Upper lobe of right lung (tissue), 1 donor: ENCODE measurements around the gene LMBRD1. TPM values are rescaled to one million over a fixed set of nuclear protein-coding genes. Genes with fewer than 3 reads are reported as not detected.
A peak's percentile ranks its signal among the peaks of the same experiment; 100 is the strongest.

Experiments
- ATAC-seq: fragments of 200-7000 bp; cut with Tn5 transposase; one replicate; pipeline ENCODE4 v1.9.1; 2020; ENCODE audit warnings: mild to moderate bottlenecking, moderate library complexity
- DNase-seq: peaks from one replicate; pipeline ENCODE4 v3.0.0-alpha.2; 2020
- H3K27ac ChIP-seq: fragments of 200-600 bp; one replicate; pipeline ENCODE4 v1.8.0; 2022
- H3K27me3 ChIP-seq: fragments of 200-600 bp; one replicate; pipeline ENCODE4 v1.8.0; 2022; ENCODE audit warnings: mild to moderate bottlenecking
- H3K36me3 ChIP-seq: fragments of 200-600 bp; one replicate; pipeline ENCODE4 v1.8.0; 2022
- H3K4me1 ChIP-seq: fragments of 200-600 bp; one replicate; pipeline ENCODE4 v1.8.0; 2022
- H3K4me3 ChIP-seq: fragments of 200-600 bp; one replicate; pipeline ENCODE4 v1.8.0; 2022; ENCODE audit warnings: mild to moderate bottlenecking
- H3K9me3 ChIP-seq: fragments of 200-600 bp; one replicate; pipeline ENCODE4 v1.8.0; 2022
- CTCF ChIP-seq: fragments of 200-600 bp; IDR thresholded peaks from one replicate; pipeline ENCODE4 v1.8.0; 2022; ENCODE audit warnings: antibody characterized with exemption
- intact Hi-C: fragments of 100-400 bp; cut with DNase I; formaldehyde crosslinking; loops from one replicate; pipeline ENCODE4 v1.11.0; 2022
- total RNA-seq: library from RNA; stranded (reverse); fragmentation: NEBNext Ultra II Directional; extraction: Animal tissue kit (Norgen Biotek cat#: 25700); gene quantifications from one replicate; pipeline ENCODE4 v1.2.1, GENCODE V29; 2021
- donor health status: DM: no; HTN: yes; CAD: no; lungs with severe emphysema.

LMBRD1 gene
- total RNA-seq, 1 donor from 2014 or later: 66.7 TPM

- H3K36me3 ChIP-seq: no peaks in the 10 kb centered on the region
- no peaks in the 10 kb centered on the region for H3K4me1 ChIP-seq
- no peaks in the 10 kb centered on the region for H3K9me3 ChIP-seq
- H3K4me3 ChIP-seq: no peak overlapping the region
- intact Hi-C loops: no loop called here
- TF ChIP-seq CTCF: no peak
- no peaks in the 10 kb centered on the region for H3K27me3 ChIP-seq
- no peak overlapping the region for H3K27ac ChIP-seq
- DNase-seq (no peak), ATAC-seq (no peak)
These were observed 22.3 kb upstream of the LMBRD1 start for GRCh38 chr6:69819138-69819537.

- H3K9me3 ChIP-seq: no peaks in the 10 kb centered on the region
- intact Hi-C loops: no loop called here
- H3K4me1 ChIP-seq: no peaks in the 10 kb centered on the region
- DNase-seq: no peak
- H3K27ac ChIP-seq: no peak overlapping the region
- H3K36me3 ChIP-seq: no peaks in the 10 kb centered on the region
- H3K27me3 ChIP-seq: no peaks in the 10 kb centered on the region
- TF ChIP-seq CTCF: no peak
- ATAC-seq: no peak
- H3K4me3 ChIP-seq: no peak overlapping the region
These were observed 21.6 kb upstream of the LMBRD1 start for GRCh38 chr6:69818223-69818930.

GRCh38 chr6:69817358-69817757, 20.5 kb upstream of the LMBRD1 start:
- DNase-seq: no peak
- Histone ChIP-seq H3K27ac (no peak overlapping the region), H3K4me3 (no peak overlapping the region), H3K27me3 (no peaks in the 10 kb centered on the region), H3K9me3 (no peaks in the 10 kb centered on the region), H3K36me3 (no peaks in the 10 kb centered on the region), H3K4me1 (no peaks in the 10 kb centered on the region)
- no peak for TF ChIP-seq CTCF
- intact Hi-C loops: no loop called here
- ATAC-seq: no peak

GRCh38 chr6:69816569-69816968, 19.8 kb upstream of the LMBRD1 start:
- H3K4me3 ChIP-seq: no peak overlapping the region
- H3K9me3 ChIP-seq: no peaks in the 10 kb centered on the region
- no peak for TF ChIP-seq CTCF

GRCh38 chr6:69816026-69816425, 19.2 kb upstream of the LMBRD1 start:
- H3K4me1 ChIP-seq: no peaks in the 10 kb centered on the region
- intact Hi-C loops: no loop called here
- no peaks in the 10 kb centered on the region for H3K36me3 ChIP-seq
- H3K27me3 ChIP-seq: no peaks in the 10 kb centered on the region
- no peaks in the 10 kb centered on the region for H3K9me3 ChIP-seq
- no peak for ATAC-seq
- no peak overlapping the region for H3K27ac ChIP-seq
- no peak for TF ChIP-seq CTCF
- no peak overlapping the region for H3K4me3 ChIP-seq
- no peak for DNase-seq

More at GRCh38 chr6:69816569-69816968, 19.8 kb upstream of the LMBRD1 start:
- H3K4me1 ChIP-seq: no peaks in the 10 kb centered on the region
- intact Hi-C loops: no loop called here
- DNase-seq (no peak), ATAC-seq (no peak)
- H3K27me3 ChIP-seq: no peaks in the 10 kb centered on the region
- no peak overlapping the region for H3K27ac ChIP-seq
- no peaks in the 10 kb centered on the region for H3K36me3 ChIP-seq

- DNase-seq (no peak), ATAC-seq (peak; percentile 79)
- intact Hi-C loops: no loop called here
- no peaks in the 10 kb centered on the region for H3K27me3 ChIP-seq
- no peaks in the 10 kb centered on the region for H3K36me3 ChIP-seq
- H3K27ac ChIP-seq: no peak overlapping the region
- no peaks in the 10 kb centered on the region for H3K4me1 ChIP-seq
- no peaks in the 10 kb centered on the region for H3K9me3 ChIP-seq
- no peak overlapping the region for H3K4me3 ChIP-seq
- TF ChIP-seq CTCF: no peak
These were observed 16.7 kb upstream of the LMBRD1 start for GRCh38 chr6:69813508-69813907.
